Activated CD8-positive, alpha-beta T cell treated with anti-CD3 and anti-CD28 coated beads, Interleukin-2, amount 10 ng/mL, durations not matched to agents 7 days and 5 days (primary cell): ENCODE results near the gene ALS2CL. TPM values are rescaled to one million over a fixed set of nuclear protein-coding genes. Genes with fewer than 3 reads are reported as not detected.

Experiments
- ATAC-seq: fragments of 150-1000 bp; cut with Tn5 transposase; one replicate; pipeline ENCODE4 v1.10.0; 2021; ENCODE audit warnings: moderate library complexity
- CTCF ChIA-PET: fragments of 350-600 bp; sonication (Branson Sonifier 250); formaldehyde crosslinking; loops from one replicate; lab custom pipeline; 2021; ENCODE audit warnings: antibody characterized with exemption; lab: Charles Lee
- POLR2A ChIA-PET: fragments of 350-600 bp; sonication (Branson Sonifier 250); formaldehyde crosslinking; loops from one replicate; lab custom pipeline; 2021; ENCODE audit warnings: antibody characterized with exemption; lab: Charles Lee
- DNase-seq: peaks from one replicate; pipeline ENCODE4 v3.0.0-alpha.2; 2020
- H3K27ac Mint-ChIP-seq: one replicate; pipeline ENCODE4 v1.8.0; 2021; ENCODE audit warnings: mild to moderate bottlenecking, mixed read lengths
- H3K27me3 Mint-ChIP-seq: one replicate; pipeline ENCODE4 v1.8.0; 2021; ENCODE audit warnings: low read depth, mixed read lengths
- H3K36me3 Mint-ChIP-seq: one replicate; pipeline ENCODE4 v1.8.0; 2021; ENCODE audit warnings: low read depth, mixed read lengths
- H3K4me1 Mint-ChIP-seq: one replicate; pipeline ENCODE4 v1.8.0; 2021; ENCODE audit warnings: low read depth, mixed read lengths
- H3K4me3 Mint-ChIP-seq: one replicate; pipeline ENCODE4 v1.8.0; 2021; ENCODE audit warnings: mild to moderate bottlenecking, mixed read lengths
- H3K9me3 Mint-ChIP-seq: one replicate; pipeline ENCODE4 v1.8.0; 2022; ENCODE audit warnings: mixed read lengths; ENCODE audit not compliant: insufficient read depth
- total RNA-seq, 2 experiments: library from RNA; stranded (reverse); gene quantifications; one replicate each; pipeline ENCODE4 v1.2.3, GENCODE V29; 2021

The ALS2CL gene
- total RNA-seq, 2 experiments from 2014 or later = 1.3 to 1.4 TPM

- H3K27ac Mint-ChIP-seq = no peak overlapping the region
- ATAC-seq (no peak), DNase-seq (no peak)
- ChIA-PET CTCF (no interaction called here), POLR2A (interaction anchor here (0.6 kb wide), 1 partner anchor 1637 kb away, joined by 5 read pairs; no protein-coding TSS in a partner anchor)
- H3K4me3 Mint-ChIP-seq = no peak overlapping the region
- no peaks in the 10 kb centered on the region for H3K9me3 Mint-ChIP-seq
- no peaks in the 10 kb centered on the region for H3K27me3 Mint-ChIP-seq
- no peaks in the 10 kb centered on the region for H3K4me1 Mint-ChIP-seq
- no peaks in the 10 kb centered on the region for H3K36me3 Mint-ChIP-seq
Observed at GRCh38 chr3:46680298-46680826, 13.1 kb downstream of the ALS2CL start.

- CTCF ChIA-PET = interaction anchor here (1.1 kb wide), 1 partner anchor 191 kb away, joined by 3 read pairs; no protein-coding TSS in a partner anchor
- no peak for ATAC-seq
- H3K4me1 Mint-ChIP-seq = no peaks in the 10 kb centered on the region
Observed at GRCh38 chr3:46679681-46680080, 13.8 kb downstream of the ALS2CL start.

GRCh38 chr3:46678280-46678679 lies 15.2 kb downstream of the ALS2CL start:
- no peaks in the 10 kb centered on the region for H3K36me3 Mint-ChIP-seq
- no peak overlapping the region for H3K27ac Mint-ChIP-seq
- H3K9me3 Mint-ChIP-seq = no peaks in the 10 kb centered on the region
- H3K4me3 Mint-ChIP-seq = no peak overlapping the region
- DNase-seq = no peak
- ChIA-PET POLR2A (no interaction called here), CTCF (no interaction called here)
- no peaks in the 10 kb centered on the region for H3K27me3 Mint-ChIP-seq
- no peak for ATAC-seq
- no peaks in the 10 kb centered on the region for H3K4me1 Mint-ChIP-seq

More at GRCh38 chr3:46679681-46680080, 13.8 kb downstream of the ALS2CL start:
- no peaks in the 10 kb centered on the region for H3K9me3 Mint-ChIP-seq
- no peak overlapping the region for H3K27ac Mint-ChIP-seq
- no peak overlapping the region for H3K4me3 Mint-ChIP-seq
- POLR2A ChIA-PET = interaction anchor here (0.6 kb wide), 1 partner anchor 1637 kb away, joined by 5 read pairs; no protein-coding TSS in a partner anchor
- H3K36me3 Mint-ChIP-seq = no peaks in the 10 kb centered on the region
- no peaks in the 10 kb centered on the region for H3K27me3 Mint-ChIP-seq
- no peak for DNase-seq

DNA sequence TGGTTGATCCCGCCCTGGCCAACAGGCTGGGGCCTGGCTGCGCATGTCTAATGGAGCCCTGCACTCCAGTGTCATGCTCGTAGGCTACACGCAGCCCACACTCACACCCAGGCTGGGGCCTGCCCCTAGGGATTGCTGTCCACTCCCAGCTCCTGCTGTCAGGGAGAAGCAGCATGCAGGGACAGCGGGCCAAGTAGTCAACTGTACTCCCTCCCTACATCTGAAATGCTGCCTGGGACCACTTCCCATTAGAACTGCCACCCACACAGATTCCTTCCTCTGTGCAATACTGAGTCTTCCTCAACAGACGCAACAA lies 16.1 kb downstream of the ALS2CL start:
- no peak for ATAC-seq
- no peak for DNase-seq
- Mint-ChIP-seq H3K4me3 (no peak overlapping the region), H3K36me3 (no peaks in the 10 kb centered on the region), H3K27ac (no peak overlapping the region), H3K27me3 (no peaks in the 10 kb centered on the region), H3K9me3 (no peaks in the 10 kb centered on the region), H3K4me1 (no peaks in the 10 kb centered on the region)
- POLR2A ChIA-PET = no interaction called here
- CTCF ChIA-PET = no interaction called here

- Mint-ChIP-seq H3K27ac (no peak overlapping the region), H3K9me3 (no peaks in the 10 kb centered on the region), H3K4me1 (no peaks in the 10 kb centered on the region), H3K4me3 (no peak overlapping the region), H3K36me3 (no peaks in the 10 kb centered on the region), H3K27me3 (no peaks in the 10 kb centered on the region)
- POLR2A ChIA-PET = no interaction called here
- DNase-seq (no peak), ATAC-seq (no peak)
- CTCF ChIA-PET = interaction anchor here (0.9 kb wide), 1 partner anchor 188 kb away, joined by 5 read pairs; no protein-coding TSS in a partner anchor
Observed at GRCh38 chr3:46676601-46677410, 16.7 kb downstream of the ALS2CL start.

DNA sequence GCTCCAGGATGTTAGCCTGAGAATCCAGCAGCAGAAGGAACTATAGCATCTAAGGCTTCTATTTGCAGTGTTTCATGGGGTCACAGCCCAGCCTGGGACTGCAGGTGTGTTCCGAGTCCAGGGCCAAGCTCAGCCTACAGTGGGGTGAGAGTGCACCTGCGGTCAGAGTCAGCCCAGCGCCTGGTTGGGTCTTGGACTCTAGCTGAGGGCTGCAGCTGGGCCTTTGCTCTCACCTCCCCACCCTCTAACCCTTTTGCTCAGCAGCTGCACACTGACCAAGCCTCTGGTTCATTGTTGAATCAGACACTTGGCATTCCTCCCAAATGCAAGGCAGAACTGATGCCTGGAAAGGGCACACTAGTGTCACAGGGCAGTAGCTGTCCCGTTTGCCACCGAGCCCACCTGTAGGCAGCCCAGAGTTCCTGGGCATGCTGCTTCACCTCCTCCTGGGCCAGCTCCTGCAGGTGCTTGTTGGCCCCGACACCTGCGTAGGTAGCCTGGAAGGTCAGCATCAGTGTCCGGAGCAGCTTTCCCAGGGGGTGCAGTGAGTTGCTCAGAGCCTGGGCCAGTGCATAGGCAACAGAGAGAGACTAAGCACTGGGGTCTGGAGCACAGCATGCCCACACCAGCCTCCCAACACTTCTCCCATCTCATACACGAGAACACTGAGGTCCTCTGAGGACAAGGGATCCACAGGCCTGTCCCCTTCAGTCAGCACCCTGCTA lies 17.5 kb downstream of the ALS2CL start:
- no peak for ATAC-seq
- Mint-ChIP-seq H3K9me3 (no peaks in the 10 kb centered on the region), H3K27ac (no peak overlapping the region), H3K36me3 (no peaks in the 10 kb centered on the region), H3K4me3 (no peak overlapping the region), H3K4me1 (no peaks in the 10 kb centered on the region), H3K27me3 (no peaks in the 10 kb centered on the region)
- POLR2A ChIA-PET = no interaction called here
- DNase-seq = no peak
- CTCF ChIA-PET = interaction anchor here (0.9 kb wide), 1 partner anchor 187 kb away, joined by 5 read pairs; no protein-coding TSS in a partner anchor

GRCh38 chr3:46675426-46675825 lies 18.1 kb downstream of the ALS2CL start:
- ChIA-PET CTCF (interaction anchor here (0.9 kb wide), 1 partner anchor 187 kb away, joined by 5 read pairs; no protein-coding TSS in a partner anchor), POLR2A (no interaction called here)
- no peak for DNase-seq
- Mint-ChIP-seq H3K36me3 (no peaks in the 10 kb centered on the region), H3K9me3 (no peaks in the 10 kb centered on the region), H3K4me1 (no peaks in the 10 kb centered on the region), H3K27me3 (no peaks in the 10 kb centered on the region), H3K4me3 (no peak overlapping the region), H3K27ac (no peak overlapping the region)
- ATAC-seq = no peak

GRCh38 chr3:46674031-46674845 lies 19.2 kb downstream of the ALS2CL start:
- Mint-ChIP-seq H3K36me3 (no peaks in the 10 kb centered on the region), H3K27ac (no peak overlapping the region), H3K27me3 (no peaks in the 10 kb centered on the region), H3K4me1 (no peaks in the 10 kb centered on the region), H3K9me3 (no peaks in the 10 kb centered on the region), H3K4me3 (no peak overlapping the region)
- no peak for ATAC-seq
- ChIA-PET CTCF (interaction anchor here (1.0 to 1.2 kb wide), 3 partner anchors 13 to 235 kb away, joined by 3 to 5 read pairs (median 4); no protein-coding TSS in a partner anchor), POLR2A (no interaction called here)
- no peak for DNase-seq

DNA sequence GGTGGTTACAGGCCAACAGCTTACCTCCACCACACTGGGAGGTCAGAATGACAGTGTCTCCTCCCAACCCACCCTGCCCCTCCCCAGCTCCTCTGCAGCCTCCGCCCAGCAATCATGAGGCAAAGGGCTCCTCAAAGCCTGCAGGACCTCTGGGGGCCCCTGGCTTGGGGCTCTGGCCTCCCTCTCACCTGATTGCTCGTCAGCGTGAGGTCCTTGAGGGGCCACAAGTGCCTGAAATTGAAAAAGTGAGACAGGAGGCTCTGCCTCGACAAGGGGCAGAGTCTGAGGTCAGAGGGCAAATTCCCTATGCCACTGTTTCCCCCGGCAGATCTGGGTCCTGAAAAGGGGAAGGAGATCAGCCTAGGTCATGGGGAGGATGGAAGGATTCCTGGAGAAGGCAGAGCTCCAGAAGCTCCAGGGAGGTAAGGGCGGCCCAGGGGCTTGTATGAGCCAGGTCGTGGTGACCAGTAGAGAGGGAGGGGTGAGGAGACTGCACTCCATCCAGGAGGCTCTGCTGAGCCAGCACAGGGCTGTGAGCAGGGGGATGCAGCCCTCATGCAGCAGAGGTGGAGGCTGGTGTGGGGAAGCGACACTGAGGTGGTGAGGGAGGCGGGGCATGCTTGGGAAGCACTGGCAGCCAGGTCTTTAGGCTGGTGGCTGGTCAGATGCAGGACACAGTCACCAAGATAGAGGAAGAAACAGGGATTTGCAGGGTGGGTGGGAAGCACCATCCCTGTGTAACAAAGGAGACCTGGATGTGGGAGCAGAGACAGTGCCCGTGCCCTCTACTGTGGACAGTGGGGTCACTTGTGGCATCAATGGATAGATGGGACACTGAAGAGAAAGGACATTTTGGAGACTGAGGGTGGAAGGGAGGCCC lies 20.1 kb downstream of the ALS2CL start:
- Mint-ChIP-seq H3K27ac (no peak overlapping the region), H3K4me1 (no peaks in the 10 kb centered on the region), H3K36me3 (no peaks in the 10 kb centered on the region), H3K9me3 (no peaks in the 10 kb centered on the region), H3K27me3 (no peaks in the 10 kb centered on the region), H3K4me3 (no peak overlapping the region)
- CTCF ChIA-PET = interaction anchor here (1.2 kb wide), 1 partner anchor 236 kb away, joined by 4 read pairs; no protein-coding TSS in a partner anchor
- ATAC-seq (no peak), DNase-seq (no peak)
- POLR2A ChIA-PET = no interaction called here

GRCh38 chr3:46672349-46672695 lies 21.2 kb downstream of the ALS2CL start:
- ChIA-PET POLR2A (no interaction called here), CTCF (no interaction called here)
- Mint-ChIP-seq H3K9me3 (no peaks in the 10 kb centered on the region), H3K4me1 (no peaks in the 10 kb centered on the region), H3K27me3 (no peaks in the 10 kb centered on the region), H3K4me3 (no peak overlapping the region), H3K36me3 (no peaks in the 10 kb centered on the region), H3K27ac (no peak overlapping the region)
- DNase-seq (no peak), ATAC-seq (no peak)
